ENCODE results near the gene IL1A.

The IL1A gene

DNA sequence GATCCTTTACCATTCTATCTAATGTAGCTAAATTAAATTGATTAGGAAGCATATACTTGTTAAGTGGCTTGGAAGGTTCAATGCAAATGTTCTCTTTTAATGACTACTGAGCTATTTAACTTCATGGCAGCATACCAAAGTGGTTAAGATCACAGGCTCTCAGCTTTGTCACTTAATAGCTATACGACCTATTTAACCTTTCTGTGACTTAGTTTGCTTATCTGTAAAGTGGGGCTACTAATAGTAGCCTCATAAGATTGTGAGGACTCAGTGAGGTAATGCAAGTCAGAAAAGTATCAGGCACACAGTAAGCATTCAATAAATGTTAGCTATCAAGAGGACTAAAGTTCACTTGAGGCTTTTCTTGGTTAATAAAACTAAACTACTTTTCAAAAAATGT lies 24.1 kb downstream of the IL1A start:
- Histone ChIP-seq H3K4me1 (ENCODE audit: insufficient read depth, low read length, severe bottlenecking) (peaks cover 20% of the 10 kb centered on the region), H4K20me1 (ENCODE audit: insufficient read depth, low read length) (no peaks in the 10 kb centered on the region), H3K4me2 (ENCODE audit: low read length) (no peak overlapping the region), H3K9me2 (ENCODE audit: low read depth, low read length) (no peaks in the 10 kb centered on the region), H3K36me3 (ENCODE audit: insufficient read depth, low read length) (peaks cover 72% of the 10 kb centered on the region), H3K9ac (ENCODE audit: low read length) (no peak overlapping the region), H2AFZ (ENCODE audit: low read length) (no peak overlapping the region), H3F3A (ENCODE audit: insufficient read depth, low read length) (no peaks in the 10 kb centered on the region), H3K4me3 (ENCODE audit: low read depth, low read length, poor library complexity, severe bottlenecking) (no peak overlapping the region), H3K27ac (ENCODE audit: low read depth, low read length, poor library complexity, severe bottlenecking) (no peak overlapping the region), H3K9me3 (ENCODE audit: low read length) (no peaks in the 10 kb centered on the region), H3K27me3 (ENCODE audit: insufficient read depth, low read length) (no peaks in the 10 kb centered on the region), H3K79me2 (ENCODE audit: insufficient read depth, low read length) (peaks cover 24% of the 10 kb centered on the region)
- TF ChIP-seq, protein P1, sequence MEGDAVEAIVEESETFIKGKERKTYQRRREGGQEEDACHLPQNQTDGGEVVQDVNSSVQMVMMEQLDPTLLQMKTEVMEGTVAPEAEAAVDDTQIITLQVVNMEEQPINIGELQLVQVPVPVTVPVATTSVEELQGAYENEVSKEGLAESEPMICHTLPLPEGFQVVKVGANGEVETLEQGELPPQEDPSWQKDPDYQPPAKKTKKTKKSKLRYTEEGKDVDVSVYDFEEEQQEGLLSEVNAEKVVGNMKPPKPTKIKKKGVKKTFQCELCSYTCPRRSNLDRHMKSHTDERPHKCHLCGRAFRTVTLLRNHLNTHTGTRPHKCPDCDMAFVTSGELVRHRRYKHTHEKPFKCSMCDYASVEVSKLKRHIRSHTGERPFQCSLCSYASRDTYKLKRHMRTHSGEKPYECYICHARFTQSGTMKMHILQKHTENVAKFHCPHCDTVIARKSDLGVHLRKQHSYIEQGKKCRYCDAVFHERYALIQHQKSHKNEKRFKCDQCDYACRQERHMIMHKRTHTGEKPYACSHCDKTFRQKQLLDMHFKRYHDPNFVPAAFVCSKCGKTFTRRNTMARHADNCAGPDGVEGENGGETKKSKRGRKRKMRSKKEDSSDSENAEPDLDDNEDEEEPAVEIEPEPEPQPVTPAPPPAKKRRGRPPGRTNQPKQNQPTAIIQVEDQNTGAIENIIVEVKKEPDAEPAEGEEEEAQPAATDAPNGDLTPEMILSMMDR (IDR thresholded peaks at IDR 0.05; ENCODE audit: low read length), result no peak
- TF ChIP-seq EZH2 (IDR thresholded peaks at IDR 0.05; ENCODE audit: borderline replicate concordance, low read length), result no peak

DNA sequence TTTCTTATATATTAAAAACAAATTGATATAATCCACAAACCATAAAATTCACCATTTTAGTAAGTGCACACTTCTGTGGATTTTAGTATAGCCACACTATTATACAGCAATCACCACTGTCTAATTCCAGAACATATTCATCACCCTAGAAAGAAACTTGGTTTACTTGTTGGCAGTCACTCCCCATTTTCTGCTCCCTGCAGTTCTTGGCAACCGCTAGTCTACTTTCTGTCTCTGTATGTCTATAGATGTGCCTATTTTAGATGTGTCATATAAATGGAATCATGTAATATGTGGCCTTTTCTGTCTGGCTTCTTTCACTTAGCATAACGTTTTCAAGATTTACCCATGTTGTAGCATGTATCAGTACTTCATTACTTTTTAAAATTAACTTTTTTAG lies 25.6 kb downstream of the IL1A start:
- no peak overlapping the region for H3K4me3 ChIP-seq (ENCODE audit: low read depth, low read length, poor library complexity, severe bottlenecking)
- no peak overlapping the region for H3K4me2 ChIP-seq (ENCODE audit: low read length)
- TF ChIP-seq, protein P1 (IDR thresholded peaks at IDR 0.05; ENCODE audit: low read length), result no peak
- no peak for TF ChIP-seq EZH2 (IDR thresholded peaks at IDR 0.05; ENCODE audit: borderline replicate concordance, low read length)
- peaks cover 87% of the 10 kb centered on the region for H3K36me3 ChIP-seq (ENCODE audit: insufficient read depth, low read length)
- no peaks in the 10 kb centered on the region for H3K27me3 ChIP-seq (ENCODE audit: insufficient read depth, low read length)
- H3K79me2 ChIP-seq (ENCODE audit: insufficient read depth, low read length), result peaks cover 19% of the 10 kb centered on the region
- H3K9me3 ChIP-seq (ENCODE audit: low read length), result no peaks in the 10 kb centered on the region
- H3K4me1 ChIP-seq (ENCODE audit: insufficient read depth, low read length, severe bottlenecking), result peaks cover 16% of the 10 kb centered on the region
- no peak overlapping the region for H3K9ac ChIP-seq (ENCODE audit: low read length)
- H3K27ac ChIP-seq (ENCODE audit: low read depth, low read length, poor library complexity, severe bottlenecking), result no peak overlapping the region
- H2AFZ ChIP-seq (ENCODE audit: low read length), result no peak overlapping the region
- no peaks in the 10 kb centered on the region for H4K20me1 ChIP-seq (ENCODE audit: insufficient read depth, low read length)
- H3K9me2 ChIP-seq (ENCODE audit: low read depth, low read length), result no peaks in the 10 kb centered on the region
- no peaks in the 10 kb centered on the region for H3F3A ChIP-seq (ENCODE audit: insufficient read depth, low read length)

DNA sequence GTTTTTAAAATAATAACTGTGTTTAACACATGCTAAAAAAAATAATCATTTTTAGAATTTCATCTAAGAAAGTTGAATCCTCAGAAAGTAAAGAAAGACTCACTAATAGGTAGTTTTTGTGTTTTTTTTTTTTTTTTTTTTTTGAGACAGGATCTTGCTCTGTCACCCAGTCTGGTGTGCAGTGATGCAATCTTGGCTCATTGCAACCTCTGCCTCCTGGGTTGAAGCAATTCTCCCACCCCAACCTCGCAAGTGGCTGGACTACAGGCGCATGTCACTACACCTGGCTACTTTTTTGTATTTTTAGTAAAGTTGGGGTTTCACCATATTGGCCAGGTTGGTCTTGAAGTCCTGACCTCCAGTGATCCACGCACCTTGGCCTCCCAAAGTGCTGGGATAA lies 27.0 kb downstream of the IL1A start:
- H3K27me3 ChIP-seq (ENCODE audit: insufficient read depth, low read length), result no peaks in the 10 kb centered on the region
- no peaks in the 10 kb centered on the region for H3F3A ChIP-seq (ENCODE audit: insufficient read depth, low read length)
- no peak overlapping the region for H2AFZ ChIP-seq (ENCODE audit: low read length)
- H3K9me2 ChIP-seq (ENCODE audit: low read depth, low read length), result no peaks in the 10 kb centered on the region
- H3K36me3 ChIP-seq (ENCODE audit: insufficient read depth, low read length), result peaks cover 94% of the 10 kb centered on the region
- no peak overlapping the region for H3K9ac ChIP-seq (ENCODE audit: low read length)
- TF ChIP-seq, protein P1 (IDR thresholded peaks at IDR 0.05; ENCODE audit: low read length), result no peak
- no peak for TF ChIP-seq EZH2 (IDR thresholded peaks at IDR 0.05; ENCODE audit: borderline replicate concordance, low read length)
- H4K20me1 ChIP-seq (ENCODE audit: insufficient read depth, low read length), result no peaks in the 10 kb centered on the region
- peaks cover 2% of the 10 kb centered on the region for H3K4me1 ChIP-seq (ENCODE audit: insufficient read depth, low read length, severe bottlenecking)
- H3K79me2 ChIP-seq (ENCODE audit: insufficient read depth, low read length), result peaks cover 5% of the 10 kb centered on the region; the same call in 1 of the 2 replicates
- H3K9me3 ChIP-seq (ENCODE audit: low read length), result no peaks in the 10 kb centered on the region
- no peak overlapping the region for H3K4me2 ChIP-seq (ENCODE audit: low read length)
- H3K27ac ChIP-seq (ENCODE audit: low read depth, low read length, poor library complexity, severe bottlenecking), result no peak overlapping the region
- H3K4me3 ChIP-seq (ENCODE audit: low read depth, low read length, poor library complexity, severe bottlenecking), result no peak overlapping the region

Measured in OCI-LY1 (cell line).